Measurements from ENCODE around the gene OTULIN. TPM values are rescaled to one million over a fixed set of nuclear protein-coding genes. Genes with fewer than 3 reads are reported as not detected.

OTULIN gene
- total RNA-seq, 4 donors from 2014 or later: 33.0 to 42.2 (median 37.8) TPM

- no peak overlapping the region for H3K27ac ChIP-seq
- peaks cover 0 to 51% (median 0%) of the 10 kb centered on the region in 3 donors for H3K36me3 ChIP-seq
- H3K4me1 ChIP-seq: no peaks in the 10 kb centered on the region
- H3K27me3 ChIP-seq: no peaks in the 10 kb centered on the region
- TF ChIP-seq POLR2A (IDR thresholded peaks at IDR 0.05) (no peak), CTCF (IDR thresholded peaks at IDR 0.05) (no peak)
- H3K4me3 ChIP-seq: no peak overlapping the region
- DNase-seq: no peak
- no peaks in the 10 kb centered on the region for H3K9me3 ChIP-seq
These were observed 77.4 kb downstream of the OTULIN start for GRCh38 chr5:14741801-14742440.

- no peak overlapping the region for H3K27ac ChIP-seq
- TF ChIP-seq CTCF (IDR thresholded peaks at IDR 0.05) (no peak), POLR2A (IDR thresholded peaks at IDR 0.05) (no peak)
- no peaks in the 10 kb centered on the region for H3K27me3 ChIP-seq
- H3K9me3 ChIP-seq: no peaks in the 10 kb centered on the region
- no peak for DNase-seq
- H3K36me3 ChIP-seq: peaks cover 0 to 57% (median 0%) of the 10 kb centered on the region in 3 donors
- no peaks in the 10 kb centered on the region for H3K4me1 ChIP-seq
- H3K4me3 ChIP-seq: no peak overlapping the region
These were observed 78.0 kb downstream of the OTULIN start for GRCh38 chr5:14742498-14742897.

GRCh38 chr5:14743601-14744295 is 79.2 kb downstream of the OTULIN start:
- H3K36me3 ChIP-seq: peaks cover 0 to 62% (median 0%) of the 10 kb centered on the region in 3 donors
- TF ChIP-seq POLR2A (IDR thresholded peaks at IDR 0.05) (no peak), CTCF (IDR thresholded peaks at IDR 0.05) (no peak)
- H3K27me3 ChIP-seq: no peaks in the 10 kb centered on the region

GRCh38 chr5:14744296-14745187 is 80.0 kb downstream of the OTULIN start:
- Histone ChIP-seq H3K4me3 (no peak overlapping the region), H3K4me1 (no peaks in the 10 kb centered on the region), H3K27me3 (no peaks in the 10 kb centered on the region), H3K27ac (no peak overlapping the region), H3K36me3 (peaks cover 0 to 60% (median 0%) of the 10 kb centered on the region in 3 donors), H3K9me3 (no peaks in the 10 kb centered on the region)
- no peak for TF ChIP-seq CTCF (IDR thresholded peaks at IDR 0.05)
- no peak for TF ChIP-seq POLR2A (IDR thresholded peaks at IDR 0.05)
- no peak for DNase-seq

More at GRCh38 chr5:14743601-14744295, 79.2 kb downstream of the OTULIN start:
- H3K4me1 ChIP-seq: no peaks in the 10 kb centered on the region
- no peak overlapping the region for H3K27ac ChIP-seq
- no peaks in the 10 kb centered on the region for H3K9me3 ChIP-seq
- no peak overlapping the region for H3K4me3 ChIP-seq
- DNase-seq: no peak

GRCh38 chr5:14745188-14745563 is 80.7 kb downstream of the OTULIN start:
- TF ChIP-seq POLR2A (IDR thresholded peaks at IDR 0.05): no peak
- no peak for TF ChIP-seq CTCF (IDR thresholded peaks at IDR 0.05)
- Histone ChIP-seq H3K27me3 (no peaks in the 10 kb centered on the region), H3K4me3 (no peak overlapping the region), H3K4me1 (no peaks in the 10 kb centered on the region), H3K27ac (no peak overlapping the region), H3K36me3 (peaks cover 0 to 59% (median 0%) of the 10 kb centered on the region in 3 donors), H3K9me3 (no peaks in the 10 kb centered on the region)
- DNase-seq: no peak
